Esophagus muscularis mucosa (tissue), 3 donors: Measurements from ENCODE around the gene BAHCC1.

Experiments
- CTCF ChIP-seq, 3 experiments: fragments of 200-600 bp in 2 of 3; fragments of 450-650 bp in 1 of 3; sonication (generic) in 2 of 3; IDR thresholded peaks; one replicate each; pipeline ENCODE4 v1.5.1; 2017 to 2019; ENCODE audit warnings: antibody characterized with exemption in 3 of 3, mild to moderate bottlenecking in 2 of 3, moderate library complexity in 1 of 3
- POLR2A ChIP-seq: fragments of 450-650 bp; IDR thresholded peaks from one replicate; pipeline ENCODE4 v1.6.1; 2017; ENCODE audit warnings: antibody characterized with exemption, moderate library complexity, mild to moderate bottlenecking, low read depth
- POLR2AphosphoS5 ChIP-seq, 2 donors: sonication (generic); formaldehyde crosslinking; IDR thresholded peaks; one replicate each; pipeline ENCODE4 v1.6.1; 2017; ENCODE audit warnings: antibody characterized with exemption in 2 of 2

GRCh38 chr17:81426393-81427172 is 31.3 kb downstream of the BAHCC1 start:
- TF ChIP-seq POLR2A (no peak), CTCF (IDR thresholded peaks at IDR 0.05) (no peak), POLR2AphosphoS5 (IDR thresholded peaks at IDR 0.05) (no peak)
